Measurements from ENCODE around the gene SPATA7. TPM values are rescaled to one million over a fixed set of nuclear protein-coding genes. Genes with fewer than 3 reads are reported as not detected.

SPATA7 gene
- total and polyA plus RNA-seq, 9 of the 15 experiments (the other 6 are each of a cell fraction or from before 2014, with no cell fraction given) = 0.80 to 3.3 (median 2.5) TPM

DNA sequence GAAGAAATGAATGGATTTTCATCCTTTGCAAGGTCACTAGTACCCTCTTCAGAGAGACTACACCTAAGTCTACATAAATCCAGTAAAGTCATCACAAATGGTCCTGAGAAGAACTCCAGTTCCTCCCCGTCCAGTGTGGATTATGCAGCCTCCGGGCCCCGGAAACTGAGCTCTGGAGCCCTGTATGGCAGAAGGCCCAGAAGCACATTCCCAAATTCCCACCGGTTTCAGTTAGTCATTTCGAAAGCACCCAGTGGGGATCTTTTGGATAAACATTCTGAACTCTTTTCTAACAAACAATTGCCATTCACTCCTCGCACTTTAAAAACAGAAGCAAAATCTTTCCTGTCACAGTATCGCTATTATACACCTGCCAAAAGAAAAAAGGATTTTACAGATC is 40.8 kb downstream of the SPATA7 start:
- ChIA-PET POLR2A (no interaction called here), CTCF (ENCODE audit: low intra/inter-chr PET ratio) (no interaction called here)
- ATAC-seq = no peak
- Histone ChIP-seq H3K9me1 (ENCODE audit: control insufficient read depth, insufficient read depth, low read length) (no peaks in the 10 kb centered on the region), H3K4me3 (no peak overlapping the region), H3K4me1 (replicated peaks in 1 of 2; ENCODE audit: control insufficient read depth in 2 of 2, insufficient read depth in 2 of 2, low read length in 2 of 2) (no peaks in the 10 kb centered on the region), H2AFZ (ENCODE audit: low read depth, low read length) (no peak overlapping the region), H3K27ac (ENCODE audit: extremely low read depth, low read depth, low read length) (no peak overlapping the region), H3K9me3 (replicated peaks; ENCODE audit: control insufficient read depth, insufficient read depth, low read depth, low read length) (no peaks in the 10 kb centered on the region), H3K79me2 (ENCODE audit: control insufficient read depth, insufficient read depth, low read length) (no peaks in the 10 kb centered on the region), H3K36me3 (ENCODE audit: control insufficient read depth, insufficient read depth, low read length) (no peaks in the 10 kb centered on the region), H3K27me3 (ENCODE audit: control insufficient read depth in 2 of 2, insufficient read depth in 2 of 2, low read length in 2 of 2) (no peaks in the 10 kb centered on the region), H3K4me2 (ENCODE audit: insufficient read depth, low read length) (no peak overlapping the region), H4K20me1 (replicated peaks; ENCODE audit: control insufficient read depth, insufficient read depth, low read length) (no peaks in the 10 kb centered on the region), H3K9ac (ENCODE audit: insufficient read depth in 1 of 2, low read depth in 2 of 2, low read length in 2 of 2) (no peak overlapping the region)
- DNase-seq (ENCODE audit: extremely low read depth in 1 of 4, low spot score in 3 of 4) = no peak
- 50% methylated on average over 7 of the region's 7 CpGs for WGBS (ENCODE audit: insufficient coverage, low coverage, missing lambda C conversion rate)
- no peak for FAIRE-seq
- BruUV-seq (replicated peaks) = no TSS peak
- TF ChIP-seq TOE1 (IDR thresholded peaks at IDR 0.05; ENCODE audit: borderline replicate concordance) (no peak), TOE1 (CRISPR knock-in tag; IDR thresholded peaks at IDR 0.05; ENCODE audit: borderline replicate concordance, low read depth) (no peak), ZNF217 (CRISPR knock-in tag; IDR thresholded peaks at IDR 0.05) (no peak), ZNF551 (CRISPR knock-in tag; IDR thresholded peaks at IDR 0.05) (no peak), FUS (optimal IDR thresholded peaks at IDR 0.05; ENCODE audit: low read depth, low read length) (no peak), FOXA1 (IDR thresholded peaks at IDR 0.05; ENCODE audit: borderline replicate concordance) (no peak), FOS (IDR thresholded peaks at IDR 0.05; ENCODE audit: extremely low read depth, insufficient read length) (no peak), C11orf30 (IDR thresholded peaks at IDR 0.05; ENCODE audit: low read depth) (no peak), ASH1L (IDR thresholded peaks at IDR 0.05; ENCODE audit: borderline replicate concordance, low read depth, partially characterized antibody) (no peak), RBM15 (IDR thresholded peaks at IDR 0.05; ENCODE audit: insufficient read depth, low read length) (no peak), SRSF9 (IDR thresholded peaks at IDR 0.05; ENCODE audit: borderline replicate concordance, low read depth, low read length) (no peak), PTBP1 (IDR thresholded peaks at IDR 0.05; ENCODE audit: low read depth, low read length) (no peak), ZNF696 (CRISPR knock-in tag; conservative IDR thresholded peaks at IDR 0.05) (no peak)
- TF ChIP-seq, protein P1, sequence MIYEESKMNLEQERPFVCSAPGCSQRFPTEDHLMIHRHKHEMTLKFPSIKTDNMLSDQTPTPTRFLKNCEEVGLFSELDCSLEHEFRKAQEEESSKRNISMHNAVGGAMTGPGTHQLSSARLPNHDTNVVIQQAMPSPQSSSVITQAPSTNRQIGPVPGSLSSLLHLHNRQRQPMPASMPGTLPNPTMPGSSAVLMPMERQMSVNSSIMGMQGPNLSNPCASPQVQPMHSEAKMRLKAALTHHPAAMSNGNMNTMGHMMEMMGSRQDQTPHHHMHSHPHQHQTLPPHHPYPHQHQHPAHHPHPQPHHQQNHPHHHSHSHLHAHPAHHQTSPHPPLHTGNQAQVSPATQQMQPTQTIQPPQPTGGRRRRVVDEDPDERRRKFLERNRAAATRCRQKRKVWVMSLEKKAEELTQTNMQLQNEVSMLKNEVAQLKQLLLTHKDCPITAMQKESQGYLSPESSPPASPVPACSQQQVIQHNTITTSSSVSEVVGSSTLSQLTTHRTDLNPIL (CRISPR knock-in tag; IDR thresholded peaks at IDR 0.05) = no peak
- TF ChIP-seq, protein P2, sequence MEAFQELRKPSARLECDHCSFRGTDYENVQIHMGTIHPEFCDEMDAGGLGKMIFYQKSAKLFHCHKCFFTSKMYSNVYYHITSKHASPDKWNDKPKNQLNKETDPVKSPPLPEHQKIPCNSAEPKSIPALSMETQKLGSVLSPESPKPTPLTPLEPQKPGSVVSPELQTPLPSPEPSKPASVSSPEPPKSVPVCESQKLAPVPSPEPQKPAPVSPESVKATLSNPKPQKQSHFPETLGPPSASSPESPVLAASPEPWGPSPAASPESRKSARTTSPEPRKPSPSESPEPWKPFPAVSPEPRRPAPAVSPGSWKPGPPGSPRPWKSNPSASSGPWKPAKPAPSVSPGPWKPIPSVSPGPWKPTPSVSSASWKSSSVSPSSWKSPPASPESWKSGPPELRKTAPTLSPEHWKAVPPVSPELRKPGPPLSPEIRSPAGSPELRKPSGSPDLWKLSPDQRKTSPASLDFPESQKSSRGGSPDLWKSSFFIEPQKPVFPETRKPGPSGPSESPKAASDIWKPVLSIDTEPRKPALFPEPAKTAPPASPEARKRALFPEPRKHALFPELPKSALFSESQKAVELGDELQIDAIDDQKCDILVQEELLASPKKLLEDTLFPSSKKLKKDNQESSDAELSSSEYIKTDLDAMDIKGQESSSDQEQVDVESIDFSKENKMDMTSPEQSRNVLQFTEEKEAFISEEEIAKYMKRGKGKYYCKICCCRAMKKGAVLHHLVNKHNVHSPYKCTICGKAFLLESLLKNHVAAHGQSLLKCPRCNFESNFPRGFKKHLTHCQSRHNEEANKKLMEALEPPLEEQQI (IDR thresholded peaks at IDR 0.05) = no peak
- TF ChIP-seq, protein P3, sequence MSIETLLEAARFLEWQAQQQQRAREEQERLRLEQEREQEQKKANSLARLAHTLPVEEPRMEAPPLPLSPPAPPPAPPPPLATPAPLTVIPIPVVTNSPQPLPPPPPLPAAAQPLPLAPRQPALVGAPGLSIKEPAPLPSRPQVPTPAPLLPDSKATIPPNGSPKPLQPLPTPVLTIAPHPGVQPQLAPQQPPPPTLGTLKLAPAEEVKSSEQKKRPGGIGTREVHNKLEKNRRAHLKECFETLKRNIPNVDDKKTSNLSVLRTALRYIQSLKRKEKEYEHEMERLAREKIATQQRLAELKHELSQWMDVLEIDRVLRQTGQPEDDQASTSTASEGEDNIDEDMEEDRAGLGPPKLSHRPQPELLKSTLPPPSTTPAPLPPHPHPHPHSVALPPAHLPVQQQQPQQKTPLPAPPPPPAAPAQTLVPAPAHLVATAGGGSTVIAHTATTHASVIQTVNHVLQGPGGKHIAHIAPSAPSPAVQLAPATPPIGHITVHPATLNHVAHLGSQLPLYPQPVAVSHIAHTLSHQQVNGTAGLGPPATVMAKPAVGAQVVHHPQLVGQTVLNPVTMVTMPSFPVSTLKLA (conservative IDR thresholded peaks at IDR 0.05) = no peak
- in situ Hi-C loops (cut with MboI) = no loop called here
- intact Hi-C loops (cut with micrococcal nuclease) = no loop called here
